Measurements from ENCODE around the gene CCR7. TPM values are rescaled to one million over a fixed set of nuclear protein-coding genes. Genes with fewer than 3 reads are reported as not detected.

The CCR7 gene
- total and polyA plus RNA-seq, 2 experiments from 2014 or later, result 0.68 TPM; not detected in 1

DNA sequence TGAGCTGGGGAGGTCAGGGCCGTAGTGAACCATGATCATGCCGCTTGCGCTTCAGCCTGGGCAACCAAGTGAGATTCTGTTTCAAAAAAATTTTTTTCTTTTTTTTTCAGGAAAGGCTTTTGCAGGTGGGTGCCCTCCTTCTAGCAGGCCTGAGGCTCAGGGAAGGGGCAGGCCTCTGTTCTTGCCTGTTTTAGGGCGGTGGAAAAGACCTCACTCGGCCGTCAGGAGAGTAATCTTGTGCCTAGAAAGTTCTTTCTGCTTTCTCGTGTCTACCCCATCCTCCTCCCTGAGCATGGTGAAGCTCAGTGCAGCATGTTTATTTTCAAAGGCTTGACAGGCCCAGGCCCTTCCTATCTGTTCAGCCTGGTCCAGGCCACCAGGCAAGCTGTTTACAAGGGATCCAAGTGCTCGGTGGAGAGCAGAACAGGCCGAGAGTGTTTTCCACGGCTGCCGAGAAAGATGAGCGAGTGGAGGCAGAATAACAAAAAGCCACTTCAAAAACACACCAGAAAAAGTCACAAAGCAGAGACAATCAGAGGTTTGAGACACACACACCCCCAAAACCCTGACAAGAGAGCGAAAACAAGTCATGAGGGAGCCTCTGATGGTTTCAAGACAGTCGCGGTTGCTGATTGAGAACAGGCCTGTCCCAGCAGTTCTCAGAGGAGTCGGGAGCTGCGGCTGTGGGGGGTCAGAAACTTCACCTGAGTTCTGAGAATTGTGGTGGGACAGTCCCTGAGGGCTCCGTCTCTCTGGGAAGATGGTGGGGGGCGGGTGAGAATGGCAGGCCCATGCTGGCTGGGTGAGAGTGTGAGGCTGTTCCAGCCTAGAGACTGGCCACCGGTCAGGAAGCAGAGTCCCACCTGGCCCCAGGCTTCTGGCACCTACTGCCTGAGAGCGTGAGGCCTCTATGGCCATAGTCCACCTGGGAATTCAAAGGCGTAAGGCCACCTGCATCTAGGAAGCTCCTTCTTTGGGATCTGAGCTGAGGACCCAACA lies 37.5 kb upstream of the CCR7 start:
- Histone ChIP-seq H3F3A (ENCODE audit: insufficient read depth) (no peaks in the 10 kb centered on the region), H3K27ac (no peak overlapping the region), H2AFZ (no peak overlapping the region), H3K9me2 (ENCODE audit: insufficient read depth) (no peaks in the 10 kb centered on the region), H3K4me2 (ENCODE audit: unreplicated experiment) (no peak overlapping the region), H3K4me3 (no peak overlapping the region), H3K4me1 (ENCODE audit: insufficient read depth) (no peaks in the 10 kb centered on the region), H3K36me3 (ENCODE audit: low read depth) (no peaks in the 10 kb centered on the region), H4K20me1 (ENCODE audit: insufficient read depth) (no peaks in the 10 kb centered on the region), H3K9me3 (ENCODE audit: low read depth) (no peaks in the 10 kb centered on the region), H3K9ac (no peak overlapping the region), H3K27me3 (replicated peaks; ENCODE audit: insufficient read depth) (peaks cover 22% of the 10 kb centered on the region), H3K79me2 (ENCODE audit: insufficient read depth) (no peaks in the 10 kb centered on the region)
- in situ Hi-C loops (cut with MboI), result loop anchor here (25.0 kb wide), 1 partner anchor 1060 kb away; no protein-coding TSS in a partner anchor
- 67 to 69% methylated on average over 21 to 22 of the region's 22 CpGs for whole genome bisulfite sequencing, 2 experiments (ENCODE audit: low coverage in 1 of 2, low lambda C conversion rate in 2 of 2, missing lambda C conversion rate in 2 of 2)
- TF ChIP-seq EZH2phosphoT487 (IDR thresholded peaks at IDR 0.05; ENCODE audit: insufficient read depth, low read depth), result no peak
- TF ChIP-seq EZH2 (IDR thresholded peaks at IDR 0.05; ENCODE audit: insufficient read depth, poor library complexity, severe bottlenecking), result no peak
- no peak for DNase-seq

DNA sequence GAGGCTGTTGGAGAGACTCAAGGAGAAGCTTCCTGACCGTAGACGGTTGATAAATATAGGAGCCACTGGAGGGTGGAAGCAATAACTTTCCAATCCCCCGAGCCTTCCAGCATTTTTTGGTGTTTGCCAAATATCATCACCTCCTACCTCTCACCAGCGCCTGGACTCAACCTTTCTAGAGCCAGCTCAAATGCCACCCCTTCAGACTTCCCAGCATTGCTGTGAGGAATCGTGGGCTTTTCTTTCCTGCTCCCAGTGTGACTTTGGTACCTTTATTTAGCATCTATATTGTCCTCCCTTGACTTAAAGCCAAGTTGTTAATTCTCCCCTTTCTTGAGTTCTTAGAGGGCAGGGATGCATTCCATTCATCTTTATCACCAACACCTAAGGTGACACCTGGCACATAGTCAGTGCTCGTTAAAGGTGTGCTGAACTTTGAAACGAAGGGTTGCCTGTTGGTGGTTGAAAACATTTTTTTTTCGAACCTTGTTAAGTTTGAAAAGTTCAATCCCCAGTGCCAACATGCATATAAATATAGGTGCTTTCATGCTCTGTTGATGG lies 35.3 kb upstream of the CCR7 start:
- H3K4me3 ChIP-seq, result no peak overlapping the region
- no peak overlapping the region for H3K4me2 ChIP-seq (ENCODE audit: unreplicated experiment)
- TF ChIP-seq EZH2phosphoT487 (IDR thresholded peaks at IDR 0.05; ENCODE audit: insufficient read depth, low read depth), result no peak
- no peak for TF ChIP-seq EZH2 (IDR thresholded peaks at IDR 0.05; ENCODE audit: insufficient read depth, poor library complexity, severe bottlenecking)
- no peaks in the 10 kb centered on the region for H3K4me1 ChIP-seq (ENCODE audit: insufficient read depth)
- H2AFZ ChIP-seq, result no peak overlapping the region
- WGBS, 2 experiments (ENCODE audit: low coverage in 1 of 2, low lambda C conversion rate in 2 of 2, missing lambda C conversion rate in 2 of 2), result 58 to 66% methylated on average over 7 to 8 of the region's 8 CpGs
- in situ Hi-C loops (cut with MboI), result loop anchor here (25.0 kb wide), 1 partner anchor 1062 kb away; no protein-coding TSS in a partner anchor
- no peak for DNase-seq
- no peaks in the 10 kb centered on the region for H3K9me2 ChIP-seq (ENCODE audit: insufficient read depth)
- no peaks in the 10 kb centered on the region for H3F3A ChIP-seq (ENCODE audit: insufficient read depth)
- H3K36me3 ChIP-seq (ENCODE audit: low read depth), result no peaks in the 10 kb centered on the region
- no peaks in the 10 kb centered on the region for H4K20me1 ChIP-seq (ENCODE audit: insufficient read depth)
- H3K27ac ChIP-seq, result no peak overlapping the region
- H3K27me3 ChIP-seq (replicated peaks; ENCODE audit: insufficient read depth), result peaks cover 9% of the 10 kb centered on the region; the same call in 1 of the 2 replicates
- H3K79me2 ChIP-seq (ENCODE audit: insufficient read depth), result no peaks in the 10 kb centered on the region
- H3K9me3 ChIP-seq (ENCODE audit: low read depth), result no peaks in the 10 kb centered on the region
- no peak overlapping the region for H3K9ac ChIP-seq

GRCh38 chr17:40599468-40599763 lies 34.1 kb upstream of the CCR7 start:
- no peak for TF ChIP-seq EZH2 (IDR thresholded peaks at IDR 0.05; ENCODE audit: insufficient read depth, poor library complexity, severe bottlenecking)
- TF ChIP-seq EZH2phosphoT487 (IDR thresholded peaks at IDR 0.05; ENCODE audit: insufficient read depth, low read depth), result no peak
- Histone ChIP-seq H3K9ac (no peak overlapping the region), H3K36me3 (ENCODE audit: low read depth) (no peaks in the 10 kb centered on the region), H3F3A (ENCODE audit: insufficient read depth) (no peaks in the 10 kb centered on the region), H4K20me1 (ENCODE audit: insufficient read depth) (no peaks in the 10 kb centered on the region), H2AFZ (no peak overlapping the region), H3K79me2 (ENCODE audit: insufficient read depth) (no peaks in the 10 kb centered on the region), H3K4me1 (ENCODE audit: insufficient read depth) (no peaks in the 10 kb centered on the region), H3K9me2 (ENCODE audit: insufficient read depth) (no peaks in the 10 kb centered on the region), H3K27ac (no peak overlapping the region), H3K4me3 (no peak overlapping the region), H3K4me2 (ENCODE audit: unreplicated experiment) (no peak overlapping the region), H3K27me3 (replicated peaks; ENCODE audit: insufficient read depth) (peaks cover 7% of the 10 kb centered on the region; the same call in 1 of the 2 replicates), H3K9me3 (ENCODE audit: low read depth) (no peaks in the 10 kb centered on the region)
- WGBS, 2 experiments (ENCODE audit: low coverage in 1 of 2, low lambda C conversion rate in 2 of 2, missing lambda C conversion rate in 2 of 2), result 44 to 45% methylated on average over 7 of the region's 7 CpGs
- DNase-seq, result no peak
- in situ Hi-C loops (cut with MboI), result no loop called here

DNA sequence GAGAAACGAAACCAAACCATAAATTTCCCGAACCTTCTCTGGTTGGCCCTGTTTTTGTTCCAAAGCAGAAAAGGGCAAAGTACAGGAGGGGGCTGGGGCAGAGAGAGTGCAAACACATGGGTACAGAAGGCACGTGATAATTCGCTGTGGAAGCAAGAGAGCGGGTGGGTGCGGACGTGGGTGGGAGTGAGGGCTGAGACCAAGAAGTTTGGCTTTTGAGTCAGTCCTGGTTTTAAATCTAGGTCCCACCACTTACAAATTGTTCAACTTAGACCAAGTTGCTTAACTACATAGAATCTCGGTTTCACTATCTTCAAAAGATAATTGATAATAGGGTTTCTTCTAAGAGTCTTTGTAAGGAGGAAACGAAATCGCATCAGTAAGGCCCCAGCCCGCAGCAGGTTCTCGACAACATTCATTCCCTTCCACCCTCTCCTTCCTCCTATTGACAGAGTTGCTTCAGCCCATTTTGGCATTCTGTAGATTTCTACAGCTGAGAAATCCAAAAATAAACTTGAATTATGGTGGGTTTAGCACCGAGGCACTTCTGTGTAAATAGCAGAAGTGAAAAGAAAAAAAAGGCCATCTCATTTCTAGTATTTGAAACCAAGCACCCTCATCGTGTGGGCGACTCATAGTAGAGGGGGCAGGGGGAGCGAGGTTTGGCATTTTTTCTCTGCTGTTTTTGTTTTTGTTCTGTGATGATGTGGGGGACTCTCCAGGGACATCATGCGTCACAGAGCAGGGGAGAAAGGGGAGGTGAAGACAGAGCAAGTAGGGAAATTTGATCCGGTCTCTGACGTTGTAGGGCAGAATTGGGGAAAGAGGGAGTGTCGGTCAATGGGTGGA lies 33.6 kb upstream of the CCR7 start:
- Histone ChIP-seq H3F3A (ENCODE audit: insufficient read depth) (no peaks in the 10 kb centered on the region), H2AFZ (no peak overlapping the region), H3K27ac (no peak overlapping the region), H3K4me2 (ENCODE audit: unreplicated experiment) (no peak overlapping the region), H3K79me2 (ENCODE audit: insufficient read depth) (no peaks in the 10 kb centered on the region), H3K36me3 (ENCODE audit: low read depth) (no peaks in the 10 kb centered on the region), H3K4me3 (no peak overlapping the region), H3K9ac (no peak overlapping the region), H4K20me1 (ENCODE audit: insufficient read depth) (no peaks in the 10 kb centered on the region), H3K27me3 (replicated peaks; ENCODE audit: insufficient read depth) (0 out of 2 replicates have a peak, but pooled peaks cover 7% of the 10 kb centered on the region), H3K9me3 (ENCODE audit: low read depth) (no peaks in the 10 kb centered on the region), H3K9me2 (ENCODE audit: insufficient read depth) (no peaks in the 10 kb centered on the region), H3K4me1 (ENCODE audit: insufficient read depth) (no peaks in the 10 kb centered on the region)
- TF ChIP-seq EZH2 (IDR thresholded peaks at IDR 0.05; ENCODE audit: insufficient read depth, poor library complexity, severe bottlenecking) (no peak), EZH2phosphoT487 (IDR thresholded peaks at IDR 0.05; ENCODE audit: insufficient read depth, low read depth) (no peak)
- DNase-seq, result no peak
- in situ Hi-C loops (cut with MboI), result no loop called here
- WGBS, 2 experiments (ENCODE audit: low coverage in 1 of 2, low lambda C conversion rate in 2 of 2, missing lambda C conversion rate in 2 of 2), result 72 to 77% methylated on average over 20 of the region's 20 CpGs

Data from GM23248 (cell line).